B cell (primary cell): ENCODE data around the gene MAPKAP1. TPM values are rescaled to one million over a fixed set of nuclear protein-coding genes. Genes with fewer than 3 reads are reported as not detected.

Experiments
- ATAC-seq: fragments of 200-7000 bp; cut with Tn5 transposase; one replicate; pipeline ENCODE4 v1.10.0; 2021; ENCODE audit warnings: low read depth, mild to moderate bottlenecking, moderate number of reproducible peaks, moderate library complexity
- CTCF ChIA-PET: fragments of 350-600 bp; sonication (Branson Sonifier 250); formaldehyde crosslinking; loops from one replicate; lab custom pipeline; 2021; ENCODE audit warnings: antibody characterized with exemption, inconsistent platforms; lab: Charles Lee
- POLR2A ChIA-PET: fragments of 350-600 bp; sonication (Branson Sonifier 250); formaldehyde crosslinking; loops from one replicate; lab custom pipeline; 2021; ENCODE audit warnings: antibody characterized with exemption; lab: Charles Lee
- DNase-seq: peaks from one replicate; pipeline ENCODE4 v3.0.0; 2013
- H2AFZ ChIP-seq: 2 replicates; pipeline ENCODE4 v1.6.1; 2012; ENCODE audit warnings: mild to moderate bottlenecking, low read depth, low read length; ENCODE audit not compliant: insufficient read depth, poor library complexity, severe bottlenecking
- H3K27ac ChIP-seq, 2 donors: 1 replicate in 1 of 2; 2 replicates in 1 of 2; pipeline ENCODE4 v1.5.1; 2012 to 2013; ENCODE audit warnings: low read length in 2 of 2, mild to moderate bottlenecking in 2 of 2, moderate library complexity in 1 of 2
- H3K27me3 ChIP-seq, 4 experiments: fragments of 200-600 bp in 1 of 4; sonication (generic) in 1 of 4; replicated peaks in 1 of 4; 1 replicate in 2 of 4; 2 replicates in 2 of 4; pipeline versions ENCODE4 v1.6.1 to v1.7.0; 2013 to 2016; ENCODE audit warnings: low read length in 3 of 4, mild to moderate bottlenecking in 2 of 4, mixed read lengths in 1 of 4, moderate library complexity in 1 of 4; ENCODE audit not compliant: insufficient read depth in 4 of 4, control insufficient read depth in 3 of 4; ENCODE audit errors: control extremely low read depth in 1 of 4
- H3K36me3 ChIP-seq, 2 experiments: replicated peaks in 1 of 2; 1 replicate in 1 of 2; 2 replicates in 1 of 2; pipeline versions ENCODE4 v1.6.1 to v1.7.1; 2013; ENCODE audit warnings: low read length in 1 of 2; ENCODE audit not compliant: insufficient read depth in 2 of 2, control insufficient read depth in 1 of 2; ENCODE audit errors: control extremely low read depth in 1 of 2, extremely low read depth in 1 of 2
- H3K4me1 ChIP-seq, 2 donors: fragments of 200-600 bp in 1 of 2; sonication (generic) in 1 of 2; 1 replicate in 1 of 2; 2 replicates in 1 of 2; pipeline versions ENCODE4 v1.5.1 to v1.6.1; 2013 to 2017; ENCODE audit warnings: low read length in 2 of 2; ENCODE audit not compliant: control insufficient read depth in 2 of 2, insufficient read depth in 2 of 2
- H3K4me2 ChIP-seq: replicated peaks from 2 replicates; pipeline ENCODE3; 2012; ENCODE audit warnings: mild to moderate bottlenecking, low read depth, low read length; ENCODE audit not compliant: poor library complexity, severe bottlenecking
- H3K4me3 ChIP-seq, 5 experiments: fragments of 200-600 bp in 1 of 5; sonication (generic) in 1 of 5; 1 replicate in 3 of 5; 2 replicates in 2 of 5; pipeline versions ENCODE4 v1.5.1 to v1.7.0; 2011 to 2016; ENCODE audit warnings: low read length in 4 of 5, mild to moderate bottlenecking in 4 of 5, low read depth in 2 of 5, control low read depth in 1 of 5, moderate library complexity in 1 of 5; ENCODE audit not compliant: insufficient read depth in 1 of 5; ENCODE audit errors: control extremely low read depth in 1 of 5, extremely low read depth in 1 of 5
- H3K79me2 ChIP-seq: fragments of 200-600 bp; sonication (generic); one replicate; pipeline ENCODE4 v1.6.0; 2016; ENCODE audit warnings: low read length; ENCODE audit not compliant: control insufficient read depth, insufficient read depth
- H3K9ac ChIP-seq: fragments of 200-600 bp; sonication (generic); 2 replicates; pipeline ENCODE4 v1.6.1; 2017; ENCODE audit warnings: mild to moderate bottlenecking, low read length, moderate library complexity
- H3K9me3 ChIP-seq, 3 donors: one replicate each; pipeline versions ENCODE4 v1.6.1 to v1.7.1; 2013; ENCODE audit warnings: low read length in 2 of 3; ENCODE audit not compliant: control insufficient read depth in 2 of 3, insufficient read depth in 1 of 3; ENCODE audit errors: control extremely low read depth in 1 of 3
- H4K20me1 ChIP-seq: 2 replicates; pipeline ENCODE4 v1.6.0; 2012; ENCODE audit warnings: mild to moderate bottlenecking, low read length; ENCODE audit not compliant: insufficient read depth, control insufficient read depth, poor library complexity, severe bottlenecking
- H3K27ac Mint-ChIP-seq: one replicate; pipeline ENCODE4 v1.8.0; 2021; ENCODE audit warnings: mixed read lengths
- H3K27me3 Mint-ChIP-seq: one replicate; pipeline ENCODE4 v1.8.0; 2021; ENCODE audit warnings: mixed read lengths
- H3K4me1 Mint-ChIP-seq: one replicate; pipeline ENCODE4 v1.8.0; 2021; ENCODE audit warnings: mixed read lengths
- H3K4me3 Mint-ChIP-seq: one replicate; pipeline ENCODE4 v1.8.0; 2021; ENCODE audit warnings: mixed read lengths
- H3K9me3 Mint-ChIP-seq: one replicate; pipeline ENCODE4 v1.8.0; 2022; ENCODE audit warnings: mixed read lengths; ENCODE audit not compliant: insufficient read depth
- CTCF ChIP-seq: fragments of 200-600 bp; IDR thresholded peaks from one replicate; pipeline ENCODE4 v1.8.0; 2022; ENCODE audit warnings: antibody characterized with exemption, mild to moderate bottlenecking
- EZH2 ChIP-seq: IDR thresholded peaks from 2 replicates; pipeline ENCODE4 v1.6.1; 2012; ENCODE audit warnings: borderline replicate concordance, low read depth, mild to moderate bottlenecking, moderate library complexity, low read length; ENCODE audit not compliant: insufficient read depth, poor library complexity, severe bottlenecking
- WGBS: methylation state at CpG from one replicate; pipeline ENCODE4 v1.1.5; 2013; ENCODE audit warnings: missing lambda C conversion rate; ENCODE audit not compliant: insufficient coverage; 5-methylcytosine and 5-hydroxymethylcytosine counted together
- intact Hi-C: fragments of 100-400 bp; cut with micrococcal nuclease; formaldehyde crosslinking; loops from one replicate; pipeline ENCODE4 v1.10.0; 2022
- polyA plus RNA-seq: library from polyadenylated mRNA; depleted of rRNA; stranded (reverse); fragments of >200 nt; gene quantifications from 2 replicates; pipeline ENCODE4 v1.2.3, GENCODE V29; 2012
- total RNA-seq, 2 donors: library from RNA; stranded (reverse); fragments of 120-200 nt in 1 of 2; gene quantifications; 1 replicate in 1 of 2; 2 replicates in 1 of 2; pipeline versions ENCODE4 v1.2.3 to v1.2.4, GENCODE V29; 2013 to 2022

The MAPKAP1 gene
- total and polyA plus RNA-seq, 2 donors (not counting 1 experiment from before 2014, with no cell fraction given), result 51.6 to 62.4 TPM

GRCh38 chr9:125497478-125497877 is 209.5 kb downstream of the MAPKAP1 start:
- Histone ChIP-seq H3K27ac (no peak overlapping the region), H3K4me2 (no peak overlapping the region), H3K9me3 (no peaks in the 10 kb centered on the region), H3K4me3 (no peak overlapping the region), H3K36me3 (peaks cover 0 to 1% of the 10 kb centered on the region in 2 experiments), H3K4me1 (peaks cover 14 to 15% of the 10 kb centered on the region in 2 donors), H2AFZ (no peak overlapping the region), H3K27me3 (no peaks in the 10 kb centered on the region), H3K9ac (no peak overlapping the region), H4K20me1 (no peaks in the 10 kb centered on the region), H3K79me2 (peaks cover 3% of the 10 kb centered on the region)
- H3K27ac Mint-ChIP-seq, result no peak overlapping the region
- no peak for TF ChIP-seq CTCF
- TF ChIP-seq EZH2, result no peak
- intact Hi-C loops, result no loop called here
- no peak overlapping the region for H3K4me3 Mint-ChIP-seq
- H3K9me3 Mint-ChIP-seq, result no peaks in the 10 kb centered on the region
- DNase-seq (no peak), ATAC-seq (no peak)
- H3K4me1 Mint-ChIP-seq, result peaks cover 25% of the 10 kb centered on the region
- no peaks in the 10 kb centered on the region for H3K27me3 Mint-ChIP-seq
- POLR2A ChIA-PET, result no interaction called here
- CTCF ChIA-PET, result no interaction called here

- Histone ChIP-seq H3K27me3 (no peaks in the 10 kb centered on the region), H3K9ac (no peak overlapping the region), H3K4me1 (peaks cover 14 to 15% of the 10 kb centered on the region in 2 donors), H3K79me2 (no peaks in the 10 kb centered on the region), H3K4me3 (no peak overlapping the region), H3K4me2 (peak overlapping the region; percentile 44), H4K20me1 (no peaks in the 10 kb centered on the region), H2AFZ (no peak overlapping the region), H3K27ac (no peak overlapping the region), H3K36me3 (peaks cover 0 to 2% of the 10 kb centered on the region in 2 experiments), H3K9me3 (no peaks in the 10 kb centered on the region)
- H3K27ac Mint-ChIP-seq, result no peak overlapping the region
- WGBS, result 100% methylated on average over 2 of the region's 7 CpGs
- peaks cover 25% of the 10 kb centered on the region for H3K4me1 Mint-ChIP-seq
- no peak for DNase-seq
- TF ChIP-seq EZH2 (no peak), CTCF (no peak)
- no peaks in the 10 kb centered on the region for H3K27me3 Mint-ChIP-seq
- POLR2A ChIA-PET, result no interaction called here
- no peak overlapping the region for H3K4me3 Mint-ChIP-seq
- CTCF ChIA-PET, result no interaction called here
- no peak for ATAC-seq
- no peaks in the 10 kb centered on the region for H3K9me3 Mint-ChIP-seq
- intact Hi-C loops, result no loop called here
Measured at GRCh38 chr9:125496313-125496834, 210.6 kb downstream of the MAPKAP1 start.
